ENCODE data around the gene CDC25A. TPM values are rescaled to one million over a fixed set of nuclear protein-coding genes. Genes with fewer than 3 reads are reported as not detected.

CDC25A gene
- total and polyA plus RNA-seq, 9 of the 15 experiments (the other 6 are each of a cell fraction or from before 2014, with no cell fraction given), result 3.4 to 61.3 (median 51.8) TPM

DNA sequence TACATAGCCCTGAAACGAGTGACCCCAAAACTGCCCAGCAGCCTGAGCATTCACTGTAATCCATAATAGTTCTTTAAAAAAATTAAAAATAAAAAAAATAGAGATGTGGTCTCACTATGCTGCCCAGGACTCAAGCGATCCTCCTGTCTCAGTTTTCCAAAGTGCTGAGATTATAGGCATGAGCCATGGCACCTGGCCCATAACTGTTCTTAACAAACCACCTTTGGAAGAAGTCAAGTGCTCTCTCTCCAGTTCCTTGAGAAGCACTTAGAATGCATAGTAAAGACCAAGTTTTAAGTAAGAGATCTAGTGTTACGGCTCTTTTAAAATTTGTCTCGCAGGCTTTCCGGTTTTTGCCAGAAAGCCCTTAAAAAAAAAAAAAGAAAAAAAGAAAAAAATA lies 8.2 kb downstream of the CDC25A start:
- CTCF ChIA-PET (ENCODE audit: low intra/inter-chr PET ratio), result no interaction called here
- intact Hi-C loops (cut with micrococcal nuclease), result no loop called here

More for the DNA sequence above, 8.2 kb downstream of the CDC25A start:
- ATAC-seq (no peak), DNase-seq (ENCODE audit: extremely low read depth in 1 of 4, low spot score in 3 of 4) (no peak), FAIRE-seq (no peak)
- Histone ChIP-seq H3K4me1 (replicated peaks in 1 of 2; ENCODE audit: control insufficient read depth in 2 of 2, insufficient read depth in 2 of 2, low read length in 2 of 2) (no peaks in the 10 kb centered on the region; a peak in 1 of 5 replicates), H4K20me1 (replicated peaks; ENCODE audit: control insufficient read depth, insufficient read depth, low read length) (0 out of 2 replicates have a peak, but pooled peaks cover 5% of the 10 kb centered on the region), H3K27ac (ENCODE audit: extremely low read depth, low read depth, low read length) (no peak overlapping the region), H2AFZ (ENCODE audit: low read depth, low read length) (no peak overlapping the region), H3K36me3 (ENCODE audit: control insufficient read depth, insufficient read depth, low read length) (peaks cover 96% of the 10 kb centered on the region), H3K9me3 (replicated peaks; ENCODE audit: control insufficient read depth, insufficient read depth, low read depth, low read length) (no peaks in the 10 kb centered on the region), H3K9ac (ENCODE audit: insufficient read depth in 1 of 2, low read depth in 2 of 2, low read length in 2 of 2) (no peak overlapping the region), H3K9me1 (ENCODE audit: control insufficient read depth, insufficient read depth, low read length) (no peaks in the 10 kb centered on the region), H3K27me3 (ENCODE audit: control insufficient read depth in 2 of 2, insufficient read depth in 2 of 2, low read length in 2 of 2) (no peaks in the 10 kb centered on the region; a peak in 1 of 5 replicates), H3K4me2 (ENCODE audit: insufficient read depth, low read length) (no peak overlapping the region), H3K79me2 (ENCODE audit: control insufficient read depth, insufficient read depth, low read length) (peaks cover 50% of the 10 kb centered on the region), H3K4me3 (no peak overlapping the region)
- in situ Hi-C loops (cut with MboI), result no loop called here
- POLR2A ChIA-PET, result no interaction called here
- WGBS (ENCODE audit: insufficient coverage, low coverage, missing lambda C conversion rate), result 56% methylated on average over 5 of the region's 5 CpGs
- TF ChIP-seq, protein P1, sequence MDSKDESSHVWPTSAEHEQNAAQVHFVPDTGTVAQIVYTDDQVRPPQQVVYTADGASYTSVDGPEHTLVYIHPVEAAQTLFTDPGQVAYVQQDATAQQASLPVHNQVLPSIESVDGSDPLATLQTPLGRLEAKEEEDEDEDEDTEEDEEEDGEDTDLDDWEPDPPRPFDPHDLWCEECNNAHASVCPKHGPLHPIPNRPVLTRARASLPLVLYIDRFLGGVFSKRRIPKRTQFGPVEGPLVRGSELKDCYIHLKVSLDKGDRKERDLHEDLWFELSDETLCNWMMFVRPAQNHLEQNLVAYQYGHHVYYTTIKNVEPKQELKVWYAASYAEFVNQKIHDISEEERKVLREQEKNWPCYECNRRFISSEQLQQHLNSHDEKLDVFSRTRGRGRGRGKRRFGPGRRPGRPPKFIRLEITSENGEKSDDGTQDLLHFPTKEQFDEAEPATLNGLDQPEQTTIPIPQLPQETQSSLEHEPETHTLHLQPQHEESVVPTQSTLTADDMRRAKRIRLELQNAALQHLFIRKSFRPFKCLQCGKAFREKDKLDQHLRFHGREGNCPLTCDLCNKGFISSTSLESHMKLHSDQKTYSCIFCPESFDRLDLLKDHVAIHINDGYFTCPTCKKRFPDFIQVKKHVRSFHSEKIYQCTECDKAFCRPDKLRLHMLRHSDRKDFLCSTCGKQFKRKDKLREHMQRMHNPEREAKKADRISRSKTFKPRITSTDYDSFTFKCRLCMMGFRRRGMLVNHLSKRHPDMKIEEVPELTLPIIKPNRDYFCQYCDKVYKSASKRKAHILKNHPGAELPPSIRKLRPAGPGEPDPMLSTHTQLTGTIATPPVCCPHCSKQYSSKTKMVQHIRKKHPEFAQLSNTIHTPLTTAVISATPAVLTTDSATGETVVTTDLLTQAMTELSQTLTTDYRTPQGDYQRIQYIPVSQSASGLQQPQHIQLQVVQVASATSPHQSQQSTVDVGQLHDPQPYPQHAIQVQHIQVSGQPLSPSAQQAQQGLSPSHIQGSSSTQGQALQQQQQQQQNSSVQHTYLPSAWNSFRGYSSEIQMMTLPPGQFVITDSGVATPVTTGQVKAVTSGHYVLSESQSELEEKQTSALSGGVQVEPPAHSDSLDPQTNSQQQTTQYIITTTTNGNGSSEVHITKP (IDR thresholded peaks at IDR 0.05; ENCODE audit: partially characterized antibody), result no peak
- TF ChIP-seq, protein P2, sequence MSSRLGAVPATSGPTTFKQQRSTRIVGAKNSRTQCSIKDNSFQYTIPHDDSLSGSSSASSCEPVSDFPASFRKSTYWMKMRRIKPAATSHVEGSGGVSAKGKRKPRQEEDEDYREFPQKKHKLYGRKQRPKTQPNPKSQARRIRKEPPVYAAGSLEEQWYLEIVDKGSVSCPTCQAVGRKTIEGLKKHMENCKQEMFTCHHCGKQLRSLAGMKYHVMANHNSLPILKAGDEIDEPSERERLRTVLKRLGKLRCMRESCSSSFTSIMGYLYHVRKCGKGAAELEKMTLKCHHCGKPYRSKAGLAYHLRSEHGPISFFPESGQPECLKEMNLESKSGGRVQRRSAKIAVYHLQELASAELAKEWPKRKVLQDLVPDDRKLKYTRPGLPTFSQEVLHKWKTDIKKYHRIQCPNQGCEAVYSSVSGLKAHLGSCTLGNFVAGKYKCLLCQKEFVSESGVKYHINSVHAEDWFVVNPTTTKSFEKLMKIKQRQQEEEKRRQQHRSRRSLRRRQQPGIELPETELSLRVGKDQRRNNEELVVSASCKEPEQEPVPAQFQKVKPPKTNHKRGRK (tag; IDR thresholded peaks at IDR 0.05), result no peak
- BruUV-seq (replicated peaks), result no TSS peak
